ENCODE data around the gene TCF12. TPM values are rescaled to one million over a fixed set of nuclear protein-coding genes. Genes with fewer than 3 reads are reported as not detected.

TCF12 gene
- total RNA-seq, 3 donors from 2014 or later (not counting 1 experiment from before 2014, with no cell fraction given) = 84.1 to 111 (median 107) TPM

GRCh38 chr15:57045741-57046382 lies 127.4 kb downstream of the TCF12 start:
- intact Hi-C loops (cut with micrococcal nuclease) = no loop called here
- H3K9me3 ChIP-seq (ENCODE audit: control insufficient read depth, insufficient read depth, low read length) = no peaks in the 10 kb centered on the region
- no peak for TF ChIP-seq CTCF (IDR thresholded peaks at IDR 0.05)
- H3K27ac Mint-ChIP-seq = no peak overlapping the region
- DNase-seq (no peak), ATAC-seq (no peak)
- H3K27ac ChIP-seq (ENCODE audit: low read length) = no peak overlapping the region
- no peaks in the 10 kb centered on the region for H3K36me3 Mint-ChIP-seq
- H3K27me3 ChIP-seq (ENCODE audit: control insufficient read depth, insufficient read depth, low read length) = no peaks in the 10 kb centered on the region
- H3K9me3 Mint-ChIP-seq = no peaks in the 10 kb centered on the region
- 70% methylated on average over 5 of the region's 5 CpGs for WGBS (ENCODE audit: insufficient coverage)
- H3K27me3 Mint-ChIP-seq (ENCODE audit: low read depth in 2 of 2) = no peaks in the 10 kb centered on the region
- H3K4me1 ChIP-seq (ENCODE audit: control insufficient read depth, insufficient read depth, low read length) = peaks cover 3% of the 10 kb centered on the region
- no peaks in the 10 kb centered on the region for H3K36me3 ChIP-seq (ENCODE audit: control insufficient read depth, insufficient read depth, low read length)
- H3K4me1 Mint-ChIP-seq = peaks cover 36 to 61% of the 10 kb centered on the region in 2 donors
- H3K4me3 Mint-ChIP-seq = no peak overlapping the region
- no peak overlapping the region for H3K4me3 ChIP-seq (ENCODE audit: low read length)

DNA sequence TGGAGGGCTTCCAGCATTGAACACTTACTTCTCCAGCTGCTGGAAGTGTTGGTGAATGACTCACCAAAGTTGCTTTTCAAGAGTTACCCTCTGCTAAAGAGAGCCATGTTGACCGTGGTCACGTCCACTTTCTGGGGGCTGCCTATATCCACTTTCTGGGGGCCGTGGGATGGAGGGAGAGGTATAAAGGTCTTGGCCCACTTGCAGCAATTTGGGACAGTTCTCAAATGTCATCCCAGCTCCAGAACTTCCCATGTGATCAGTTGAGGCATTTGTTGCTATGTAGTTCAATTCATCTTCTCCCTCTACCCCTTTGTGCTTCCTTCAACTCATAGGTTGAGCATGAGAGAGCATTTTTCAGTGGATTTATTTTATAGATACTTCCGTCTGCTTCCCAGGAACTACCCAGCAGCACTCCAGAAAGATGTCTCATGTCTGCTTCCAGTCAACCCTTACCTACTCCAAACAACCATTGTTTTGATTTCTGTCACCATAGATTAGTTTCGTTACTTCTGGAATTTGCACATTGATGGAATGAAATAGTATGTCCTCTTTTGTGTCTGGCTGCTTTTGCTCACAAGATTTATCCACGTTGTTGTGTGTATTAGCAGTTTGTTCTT lies 130.6 kb downstream of the TCF12 start:
- Histone ChIP-seq H3K4me3 (ENCODE audit: low read length) (no peak overlapping the region), H3K4me1 (ENCODE audit: control insufficient read depth, insufficient read depth, low read length) (peaks cover 3% of the 10 kb centered on the region), H3K27me3 (ENCODE audit: control insufficient read depth, insufficient read depth, low read length) (no peaks in the 10 kb centered on the region), H3K36me3 (ENCODE audit: control insufficient read depth, insufficient read depth, low read length) (no peaks in the 10 kb centered on the region), H3K27ac (ENCODE audit: low read length) (no peak overlapping the region), H3K9me3 (ENCODE audit: control insufficient read depth, insufficient read depth, low read length) (no peaks in the 10 kb centered on the region)
- no peak overlapping the region for H3K27ac Mint-ChIP-seq
- H3K27me3 Mint-ChIP-seq (ENCODE audit: low read depth in 2 of 2) = no peaks in the 10 kb centered on the region
- ATAC-seq (no peak), DNase-seq (no peak)
- H3K36me3 Mint-ChIP-seq = no peaks in the 10 kb centered on the region
- intact Hi-C loops (cut with micrococcal nuclease) = no loop called here
- peaks cover 57 to 73% of the 10 kb centered on the region in 2 donors for H3K4me1 Mint-ChIP-seq
- TF ChIP-seq CTCF (IDR thresholded peaks at IDR 0.05) = no peak
- 100% methylated on average over 4 of the region's 6 CpGs for WGBS (ENCODE audit: insufficient coverage)
- no peak overlapping the region for H3K4me3 Mint-ChIP-seq
- no peaks in the 10 kb centered on the region for H3K9me3 Mint-ChIP-seq

DNA sequence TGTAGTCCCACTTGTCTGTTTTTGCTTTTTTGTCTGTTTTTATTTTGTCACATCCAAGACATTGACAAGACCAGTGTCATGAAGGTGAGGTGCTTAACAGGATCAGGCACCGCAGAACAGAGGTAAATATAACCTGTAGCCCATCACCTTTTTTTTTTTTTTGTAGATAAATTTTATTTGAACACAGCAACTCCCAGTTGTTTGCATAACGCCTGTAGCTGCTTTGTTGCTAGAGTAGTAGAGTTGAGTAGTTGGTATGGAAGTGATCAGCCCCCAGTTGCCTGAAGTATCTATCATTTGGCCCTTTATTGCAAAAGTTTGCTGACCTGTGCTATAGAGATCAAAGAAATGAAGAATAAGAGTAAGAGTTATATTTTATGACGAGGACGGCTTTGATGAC lies 135.0 kb downstream of the TCF12 start:
- H3K27ac ChIP-seq (ENCODE audit: low read length) = no peak overlapping the region
- no peaks in the 10 kb centered on the region for H3K9me3 ChIP-seq (ENCODE audit: control insufficient read depth, insufficient read depth, low read length)
- WGBS (ENCODE audit: insufficient coverage) = 84% methylated on average over 3 of the region's 4 CpGs
- Mint-ChIP-seq H3K4me3 (no peak overlapping the region), H3K9me3 (no peaks in the 10 kb centered on the region), H3K27me3 (ENCODE audit: low read depth in 2 of 2) (no peaks in the 10 kb centered on the region), H3K36me3 (no peaks in the 10 kb centered on the region), H3K27ac (peak overlapping the region in 1 of 2 donors; percentile 2), H3K4me1 (peaks cover 66 to 72% of the 10 kb centered on the region in 2 donors)
- DNase-seq (no peak), ATAC-seq (no peak)
- no peaks in the 10 kb centered on the region for H3K36me3 ChIP-seq (ENCODE audit: control insufficient read depth, insufficient read depth, low read length)
- TF ChIP-seq CTCF (IDR thresholded peaks at IDR 0.05) = no peak
- intact Hi-C loops (cut with micrococcal nuclease) = no loop called here
- H3K27me3 ChIP-seq (ENCODE audit: control insufficient read depth, insufficient read depth, low read length) = no peaks in the 10 kb centered on the region
- no peaks in the 10 kb centered on the region for H3K4me1 ChIP-seq (ENCODE audit: control insufficient read depth, insufficient read depth, low read length)
- no peak overlapping the region for H3K4me3 ChIP-seq (ENCODE audit: low read length)
